ENCODE results near the gene HNRNPF.
"Not testable (repeated sequence)": the region's sequence is repeated elsewhere in the genome, so short reads cannot be mapped to it uniquely, and the experiment has no call there.

HNRNPF gene, protein sequence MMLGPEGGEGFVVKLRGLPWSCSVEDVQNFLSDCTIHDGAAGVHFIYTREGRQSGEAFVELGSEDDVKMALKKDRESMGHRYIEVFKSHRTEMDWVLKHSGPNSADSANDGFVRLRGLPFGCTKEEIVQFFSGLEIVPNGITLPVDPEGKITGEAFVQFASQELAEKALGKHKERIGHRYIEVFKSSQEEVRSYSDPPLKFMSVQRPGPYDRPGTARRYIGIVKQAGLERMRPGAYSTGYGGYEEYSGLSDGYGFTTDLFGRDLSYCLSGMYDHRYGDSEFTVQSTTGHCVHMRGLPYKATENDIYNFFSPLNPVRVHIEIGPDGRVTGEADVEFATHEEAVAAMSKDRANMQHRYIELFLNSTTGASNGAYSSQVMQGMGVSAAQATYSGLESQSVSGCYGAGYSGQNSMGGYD

GRCh38 chr10:43408710-43409384, at the start of gene HNRNPF:
Gene HNRNPF, minus strand, starts transcription at chr10:43409186. Its CDS starts 21,302 bp downstream, at chr10:43387884.
- H3K4me3 Mint-ChIP-seq, result peak within 1 kb of the TSS; percentile 96
- DNase-seq (ENCODE audit: low spot score in 2 of 2) (peak; percentile 94 to 97), ATAC-seq (peak; percentile 85)
- H3K4me1 Mint-ChIP-seq, result peaks cover 34% of the 10 kb centered on the region
- H3K27ac Mint-ChIP-seq, result peak within 1 kb of the TSS; percentile 99
- no peaks in the 10 kb centered on the region for H3K9me3 Mint-ChIP-seq
- peaks cover 65% of the 10 kb centered on the region for H3K36me3 Mint-ChIP-seq

DNA sequence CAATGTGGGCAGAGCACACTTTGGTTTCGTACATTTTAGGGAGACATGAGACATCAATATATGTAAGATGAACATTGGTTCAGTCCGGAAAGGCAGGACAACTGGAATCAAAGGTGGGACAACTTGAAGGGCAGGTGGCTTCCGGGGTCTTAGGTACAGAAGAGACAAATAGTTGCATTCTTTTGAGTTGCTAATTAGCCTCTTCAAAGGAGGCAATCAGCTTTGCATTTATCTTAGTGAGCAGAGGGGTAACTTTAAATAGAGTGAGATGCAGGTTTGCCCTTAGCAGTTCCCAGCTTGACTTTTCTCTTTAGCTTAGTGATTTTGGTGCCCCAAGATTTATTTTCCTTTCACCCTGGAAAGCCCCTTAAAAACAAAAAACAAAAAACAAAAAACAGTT, 49.2 kb upstream of the HNRNPF start:
- peaks cover 20% of the 10 kb centered on the region for H3K36me3 Mint-ChIP-seq
- H3K4me1 Mint-ChIP-seq, result peaks cover 32% of the 10 kb centered on the region
- ATAC-seq (no peak), DNase-seq (ENCODE audit: low spot score in 2 of 2) (no peak)
- no peaks in the 10 kb centered on the region for H3K9me3 Mint-ChIP-seq
- H3K4me3 Mint-ChIP-seq, result no peak overlapping the region
- no peak overlapping the region for H3K27ac Mint-ChIP-seq

GRCh38 chr10:43456561-43456960, 47.6 kb upstream of the HNRNPF start:
- H3K36me3 Mint-ChIP-seq, result peaks cover 20% of the 10 kb centered on the region

GRCh38 chr10:43454025-43454424, 45.0 kb upstream of the HNRNPF start:
- peak overlapping the region; percentile 98 for H3K27ac Mint-ChIP-seq
- DNase-seq (ENCODE audit: low spot score in 2 of 2); H3K9me3 Mint-ChIP-seq; ATAC-seq: not testable (repeated sequence)
- peak overlapping the region; percentile 98 for H3K4me3 Mint-ChIP-seq
- peaks cover 20% of the 10 kb centered on the region for H3K36me3 Mint-ChIP-seq
- H3K4me1 Mint-ChIP-seq, result peaks cover 43% of the 10 kb centered on the region

More at GRCh38 chr10:43456561-43456960, 47.6 kb upstream of the HNRNPF start:
- DNase-seq (ENCODE audit: low spot score in 2 of 2); H3K9me3 Mint-ChIP-seq; ATAC-seq: not testable (repeated sequence)
- peaks cover 43% of the 10 kb centered on the region for H3K4me1 Mint-ChIP-seq
- H3K4me3 Mint-ChIP-seq, result peak overlapping the region; percentile 98
- H3K27ac Mint-ChIP-seq, result peak overlapping the region; percentile 98

GRCh38 chr10:43453266-43453831, 44.4 kb upstream of the HNRNPF start:
- peak in 1 of 2 donors; percentile 57 for DNase-seq (ENCODE audit: low spot score in 2 of 2)
- Mint-ChIP-seq H3K9me3 (no peaks in the 10 kb centered on the region), H3K4me3 (peak overlapping the region; percentile 98), H3K27ac (peak overlapping the region; percentile 98), H3K4me1 (peaks cover 43% of the 10 kb centered on the region), H3K36me3 (peaks cover 20% of the 10 kb centered on the region)
- ATAC-seq, result peak; percentile 72

GRCh38 chr10:43452356-43452914, 43.4 kb upstream of the HNRNPF start:
- Mint-ChIP-seq H3K27ac (peak overlapping the region; percentile 98), H3K9me3 (no peaks in the 10 kb centered on the region), H3K4me1 (peaks cover 43% of the 10 kb centered on the region), H3K4me3 (peak overlapping the region; percentile 98), H3K36me3 (peaks cover 20% of the 10 kb centered on the region)
- DNase-seq (ENCODE audit: low spot score in 2 of 2) (no peak), ATAC-seq (no peak)

DNA sequence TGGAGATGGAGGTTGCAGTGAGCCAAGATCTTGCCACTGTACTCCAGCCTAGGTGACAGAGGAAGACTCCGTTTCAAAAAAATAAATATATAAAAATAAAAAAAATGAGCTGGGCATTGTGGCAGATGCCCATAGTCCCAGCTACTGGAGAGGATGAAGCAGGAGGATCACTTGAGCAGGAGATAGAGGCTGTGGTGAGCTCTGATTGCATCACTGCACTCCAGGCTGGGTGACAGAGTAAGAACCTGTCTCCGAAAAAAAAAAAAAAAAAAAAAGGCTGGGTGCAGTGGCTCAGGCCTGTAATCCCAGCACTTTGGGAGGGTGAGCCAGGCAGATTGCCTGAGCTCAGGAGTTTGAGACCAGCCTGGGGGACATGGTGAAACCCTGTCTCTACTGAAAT, 39.8 kb upstream of the HNRNPF start:
- Mint-ChIP-seq H3K27ac (no peak overlapping the region), H3K36me3 (peaks cover 5% of the 10 kb centered on the region), H3K9me3 (no peaks in the 10 kb centered on the region), H3K4me3 (no peak overlapping the region), H3K4me1 (peaks cover 23% of the 10 kb centered on the region)
- ATAC-seq (no peak), DNase-seq (ENCODE audit: low spot score in 2 of 2) (no peak)

GRCh38 chr10:43446219-43447017, 37.4 kb upstream of the HNRNPF start:
- H3K4me1 Mint-ChIP-seq; ATAC-seq; H3K4me3 Mint-ChIP-seq; H3K36me3 Mint-ChIP-seq; DNase-seq (ENCODE audit: low spot score in 2 of 2); H3K9me3 Mint-ChIP-seq; H3K27ac Mint-ChIP-seq: not testable (repeated sequence)

DNA sequence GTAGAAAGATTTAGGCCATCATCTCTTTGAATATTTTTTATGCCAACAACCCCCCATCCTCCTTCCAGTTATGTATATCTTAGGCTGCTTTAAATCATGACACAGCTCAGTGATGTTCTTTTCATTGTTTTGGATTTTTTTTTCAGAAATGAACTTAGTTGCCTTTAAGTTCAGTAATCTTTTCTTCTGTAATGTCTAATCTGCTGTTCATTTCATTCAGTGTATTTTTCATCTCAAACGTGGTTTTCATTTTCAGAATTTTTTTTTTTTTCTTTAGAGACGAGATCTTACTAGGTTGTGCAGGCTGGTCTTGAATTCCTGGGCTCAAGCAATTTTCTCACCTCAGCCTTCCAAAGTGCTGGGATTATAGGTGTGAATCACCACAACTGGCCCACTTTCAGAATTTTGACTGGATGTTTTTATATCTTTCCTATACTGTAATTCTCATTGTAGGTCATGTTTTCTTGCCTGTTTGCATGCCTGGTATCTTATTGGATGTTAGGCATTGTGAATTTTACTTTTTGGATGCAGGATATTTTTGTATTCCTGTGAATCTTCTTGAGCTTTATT, 36.0 kb upstream of the HNRNPF start:
- Mint-ChIP-seq H3K36me3 (no peaks in the 10 kb centered on the region), H3K9me3 (no peaks in the 10 kb centered on the region), H3K27ac (peak overlapping the region; percentile 56)

GRCh38 chr10:43444323-43444722, 35.3 kb upstream of the HNRNPF start:
- ATAC-seq (no peak), DNase-seq (ENCODE audit: low spot score in 2 of 2) (no peak)
- H3K4me3 Mint-ChIP-seq, result peak overlapping the region; percentile 36
- no peaks in the 10 kb centered on the region for H3K9me3 Mint-ChIP-seq
- H3K36me3 Mint-ChIP-seq, result no peaks in the 10 kb centered on the region
- peak overlapping the region; percentile 56 for H3K27ac Mint-ChIP-seq
- no peaks in the 10 kb centered on the region for H3K4me1 Mint-ChIP-seq

More for the DNA sequence above, 36.0 kb upstream of the HNRNPF start:
- peak overlapping the region; percentile 36 for H3K4me3 Mint-ChIP-seq
- no peaks in the 10 kb centered on the region for H3K4me1 Mint-ChIP-seq
- DNase-seq (ENCODE audit: low spot score in 2 of 2) (no peak), ATAC-seq (no peak)

DNA sequence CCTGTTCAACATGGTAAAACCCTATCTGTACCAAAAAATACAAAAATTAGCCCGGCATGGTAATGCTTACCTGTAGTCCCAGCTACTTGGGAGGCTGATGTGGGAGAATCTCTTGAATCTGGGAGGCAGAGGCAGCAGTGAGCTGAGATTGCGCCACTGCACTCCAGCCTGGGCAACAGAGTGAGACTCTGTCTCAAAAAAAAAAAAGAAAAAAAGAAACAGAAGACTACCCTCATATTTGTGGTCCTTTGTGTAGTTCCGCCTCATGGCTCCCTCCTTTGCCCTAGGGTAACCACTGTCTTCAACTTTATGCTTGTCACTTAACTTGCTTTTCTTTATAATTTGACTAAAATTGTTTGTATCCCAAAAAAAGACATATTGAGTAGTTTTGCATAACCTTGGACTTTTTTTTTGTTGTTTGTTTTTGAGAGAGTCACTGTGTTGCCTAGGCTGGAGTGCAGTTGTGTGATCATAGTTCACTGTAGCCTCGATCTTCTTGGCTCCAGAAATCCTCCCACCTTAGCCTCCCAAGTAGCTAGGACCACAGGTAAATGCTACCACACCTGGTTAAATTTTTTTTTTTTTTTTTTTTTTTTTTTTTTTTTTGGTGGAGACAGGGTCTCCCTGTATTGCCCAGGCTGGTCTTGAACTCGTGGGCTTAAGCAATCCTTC, 31.6 kb upstream of the HNRNPF start:
- Mint-ChIP-seq H3K36me3 (peaks cover 16% of the 10 kb centered on the region), H3K9me3 (no peaks in the 10 kb centered on the region), H3K4me1 (peaks cover 18% of the 10 kb centered on the region), H3K4me3 (no peak overlapping the region), H3K27ac (no peak overlapping the region)
- ATAC-seq (no peak), DNase-seq (ENCODE audit: low spot score in 2 of 2) (no peak)

DNA sequence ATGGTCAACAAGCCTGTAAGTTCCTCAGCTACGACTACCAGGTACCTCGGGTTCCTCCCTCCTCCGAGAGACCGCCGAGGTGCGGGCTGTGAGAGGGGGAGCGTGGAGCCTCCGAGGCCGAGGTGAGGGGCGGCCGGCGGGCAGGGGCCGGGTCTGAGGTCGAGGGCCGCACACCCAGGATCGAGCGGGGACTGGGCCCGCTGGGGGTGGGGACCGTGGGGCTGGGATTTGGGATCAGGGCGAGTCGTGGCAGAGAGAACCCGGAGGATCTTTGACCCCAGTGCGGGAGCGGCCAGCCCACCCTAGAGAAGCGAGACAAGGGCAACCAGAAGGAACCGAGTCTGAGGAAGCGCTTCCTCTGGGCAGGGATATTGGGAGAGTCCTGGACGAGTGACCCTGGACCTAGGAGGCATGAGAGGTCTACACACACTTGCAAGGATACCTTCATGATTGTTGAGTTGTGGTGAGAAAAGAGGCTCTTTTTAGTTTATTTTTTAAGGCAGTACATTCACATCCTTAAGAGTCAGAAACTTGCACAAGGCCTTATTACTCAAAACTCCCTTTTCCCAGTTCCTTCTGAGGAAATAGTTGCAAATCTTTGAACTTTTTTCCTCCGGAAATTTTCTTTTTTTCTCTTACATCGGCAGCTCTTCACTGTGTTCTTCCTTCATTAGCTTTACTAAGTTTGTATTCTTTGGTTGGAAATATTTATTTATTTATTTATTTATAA, 28.3 kb upstream of the HNRNPF start:
- H3K4me3 Mint-ChIP-seq, result peak overlapping the region; percentile 96
- peak overlapping the region; percentile 97 for H3K27ac Mint-ChIP-seq
- H3K36me3 Mint-ChIP-seq, result peaks cover 16% of the 10 kb centered on the region
- H3K4me1 Mint-ChIP-seq, result peaks cover 18% of the 10 kb centered on the region
- H3K9me3 Mint-ChIP-seq, result no peaks in the 10 kb centered on the region
- ATAC-seq (no peak), DNase-seq (ENCODE audit: low spot score in 2 of 2) (no peak)

DNA sequence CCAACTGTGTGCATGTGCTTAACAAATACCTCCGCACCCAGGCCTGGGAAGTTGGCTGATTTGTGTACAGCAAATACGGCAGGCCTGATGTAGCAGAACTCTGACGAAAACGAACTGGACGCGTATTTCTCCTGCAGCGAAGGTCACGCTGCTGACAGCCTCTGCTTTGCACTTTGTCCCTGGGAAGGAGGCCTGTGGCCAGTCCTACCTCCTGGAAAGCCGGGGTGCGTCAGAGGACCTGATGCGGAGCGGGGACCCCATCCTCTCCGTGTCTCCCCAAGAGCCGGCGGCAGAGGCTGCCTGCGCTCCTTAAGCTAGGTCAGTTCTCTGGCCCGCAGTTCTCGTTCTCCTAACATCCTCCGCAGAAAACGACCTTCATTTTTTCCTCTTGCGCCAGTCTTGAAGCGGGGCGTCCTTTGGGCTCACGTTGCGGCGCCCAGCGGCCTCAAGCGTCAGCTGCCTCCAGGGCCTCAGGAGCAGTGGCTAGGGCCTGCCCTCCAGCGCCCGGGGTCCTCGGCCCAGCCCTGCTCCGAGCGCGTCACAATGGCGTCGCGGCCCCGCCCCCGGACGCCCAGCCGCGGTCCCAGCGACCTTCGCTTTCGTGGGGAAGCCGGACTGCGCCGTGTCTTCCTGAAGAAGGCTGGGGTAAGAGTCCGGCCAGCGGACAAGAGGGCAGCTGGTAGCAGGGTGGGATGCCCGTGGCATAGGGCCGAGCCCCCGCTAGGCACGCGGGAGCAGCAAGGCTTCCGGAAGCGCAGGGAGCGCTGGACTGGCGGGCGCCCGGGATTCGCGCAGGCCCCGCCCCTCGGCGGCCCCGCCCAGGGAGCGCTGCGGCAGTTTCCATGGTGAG, 27.5 kb upstream of the HNRNPF start, which contains the start of gene ZNF487:
Gene ZNF487 (plus strand): TSS at position 821 of the 850 bp plus-strand sequence. CDS start 38,703 bp downstream, outside the sequence.
- DNase-seq (ENCODE audit: low spot score in 2 of 2) (peak; percentile 88 to 96), ATAC-seq (peak; percentile 98)
- H3K4me1 Mint-ChIP-seq, result peaks cover 18% of the 10 kb centered on the region
- peaks cover 16% of the 10 kb centered on the region for H3K36me3 Mint-ChIP-seq
- H3K27ac Mint-ChIP-seq, result peak within 1 kb of the TSS; percentile 97
- peak within 1 kb of the TSS; percentile 96 for H3K4me3 Mint-ChIP-seq
- no peaks in the 10 kb centered on the region for H3K9me3 Mint-ChIP-seq
